Small intestine (tissue), 7 donors: Measurements from ENCODE around the gene TTC39A. TPM values are rescaled to one million over a fixed set of nuclear protein-coding genes. Genes with fewer than 3 reads are reported as not detected.
"Not testable (repeated sequence)": the region's sequence is repeated elsewhere in the genome, so short reads cannot be mapped to it uniquely, and the experiment has no call there.

ENCODE experiments used
- DNase-seq, 2 donors: peaks; one replicate each; pipeline versions ENCODE4 v3.0.0 to v3.0.0-alpha.2; 2013
- FAIRE-seq: peaks from 2 replicates; lab custom pipeline; 2012; peaks lifted over from hg19 to GRCh38; lab: Jason Lieb, UNC
- H3K27ac ChIP-seq, 3 donors: one replicate each; pipeline ENCODE4 v1.5.1; 2013; ENCODE audit warnings: low read length in 2 of 3, mild to moderate bottlenecking in 2 of 3, control low read depth in 1 of 3, inconsistent platforms in 1 of 3, low read depth in 1 of 3, moderate library complexity in 1 of 3
- H3K27me3 ChIP-seq, 3 donors: one replicate each; pipeline ENCODE4 v1.6.1; 2013; ENCODE audit warnings: low read length in 3 of 3, inconsistent platforms in 1 of 3; ENCODE audit not compliant: control insufficient read depth in 3 of 3, insufficient read depth in 3 of 3
- H3K36me3 ChIP-seq, 3 donors: one replicate each; pipeline ENCODE4 v1.6.1; 2013; ENCODE audit warnings: low read length in 3 of 3, inconsistent platforms in 1 of 3, low read depth in 1 of 3, mild to moderate bottlenecking in 1 of 3, moderate library complexity in 1 of 3; ENCODE audit not compliant: control insufficient read depth in 3 of 3, insufficient read depth in 2 of 3
- H3K4me1 ChIP-seq, 3 donors: one replicate each; pipeline ENCODE4 v1.6.1; 2013; ENCODE audit warnings: low read length in 2 of 3, inconsistent platforms in 1 of 3, low read depth in 1 of 3, mild to moderate bottlenecking in 1 of 3, moderate library complexity in 1 of 3; ENCODE audit not compliant: control insufficient read depth in 3 of 3, insufficient read depth in 2 of 3
- H3K4me3 ChIP-seq, 3 donors: one replicate each; pipeline ENCODE4 v1.5.1; 2013; ENCODE audit warnings: low read length in 3 of 3, control low read depth in 1 of 3, inconsistent platforms in 1 of 3, low read depth in 1 of 3, mild to moderate bottlenecking in 1 of 3, moderate library complexity in 1 of 3
- H3K9me3 ChIP-seq, 2 donors: one replicate each; pipeline ENCODE4 v1.6.1; 2013; ENCODE audit warnings: low read depth in 1 of 2, low read length in 1 of 2; ENCODE audit not compliant: control insufficient read depth in 2 of 2, insufficient read depth in 1 of 2
- WGBS, 3 donors: extraction: QIAGEN DNeasy Blood & Tissue Kit; methylation state at CpG; one replicate each; pipeline ENCODE4 v1.1.7; 2013; 5-methylcytosine and 5-hydroxymethylcytosine counted together
- polyA plus RNA-seq, 4 donors: library from polyadenylated mRNA; stranded (reverse) in 3 of 4; unstranded in 1 of 4; fragments of 200-250 nt in 3 of 4; fragments of 120-200 nt in 1 of 4; gene quantifications; one replicate each; pipeline versions ENCODE4 v1.2.1 to v1.2.3, GENCODE V29; 2013
- donor health status: healthy with polysubstance abuse.
- donor health status: control.
- donor health status: control.
- donor health status: Bipolar disorder and iron deficiency.
- donor health status: healthy.

The TTC39A gene
- polyA plus RNA-seq, 4 donors = 9.3 to 30.3 (median 12.8) TPM

DNA sequence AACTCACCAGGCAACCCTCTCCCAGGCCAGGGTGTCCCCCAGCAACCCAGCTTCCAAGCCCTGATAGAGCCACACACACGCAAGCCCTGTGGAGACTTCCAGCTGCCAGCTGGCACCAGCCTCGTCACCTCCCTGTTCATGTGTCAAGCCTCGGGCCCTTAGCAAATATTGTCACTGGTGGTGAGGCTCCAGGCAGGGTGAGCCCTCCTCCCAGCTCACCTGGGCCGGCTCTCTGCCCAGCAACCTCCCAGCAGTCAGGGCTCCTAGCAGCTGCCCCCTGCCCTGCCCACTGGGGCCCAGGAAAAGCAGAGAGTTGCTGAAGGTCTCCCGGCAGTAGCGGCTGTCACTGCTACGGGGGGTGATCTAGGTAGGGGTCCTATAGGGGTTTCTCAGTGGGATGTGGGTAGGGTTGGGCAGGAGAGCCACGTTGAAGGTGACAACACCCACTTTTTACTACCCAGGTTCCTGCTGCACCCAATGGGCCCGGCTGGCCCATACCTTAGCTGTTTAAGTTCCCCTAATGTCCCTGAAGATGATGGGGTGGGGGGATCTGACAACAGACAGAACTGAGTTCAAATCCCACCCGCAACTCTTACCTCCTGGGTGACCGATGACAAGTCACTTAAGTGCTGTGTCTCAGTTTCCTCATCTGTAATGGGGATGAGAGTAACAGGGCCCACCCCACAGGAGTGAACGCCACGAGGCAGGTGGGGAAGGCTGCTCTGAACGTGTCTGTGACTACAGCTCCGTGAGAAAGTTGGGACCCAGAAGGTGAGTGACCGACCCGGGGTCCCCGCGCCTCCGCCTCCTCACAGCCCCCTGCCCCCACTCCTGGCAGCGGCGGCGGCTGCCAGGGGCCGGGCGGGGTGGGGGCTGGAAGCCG, 678 bp downstream of the TTC39A start:
- no peaks in the 10 kb centered on the region for H3K9me3 ChIP-seq
- peaks cover 0 to 3% (median 0%) of the 10 kb centered on the region in 3 donors for H3K27me3 ChIP-seq
- H3K4me3 ChIP-seq = peak overlapping the region; percentile 18 to 62 (median 24)
- 15 to 30% (median 23%) methylated on average over 20 to 26 of the region's 26 CpGs for WGBS, 3 donors
- peak overlapping the region in 2 of 3 donors; percentile 74 to 83 for H3K27ac ChIP-seq
- peaks cover 0 to 22% (median 4%) of the 10 kb centered on the region in 3 donors for H3K4me1 ChIP-seq
- H3K36me3 ChIP-seq = no peaks in the 10 kb centered on the region
- FAIRE-seq = no peak
- DNase-seq = peak; percentile 69 to 74

DNA sequence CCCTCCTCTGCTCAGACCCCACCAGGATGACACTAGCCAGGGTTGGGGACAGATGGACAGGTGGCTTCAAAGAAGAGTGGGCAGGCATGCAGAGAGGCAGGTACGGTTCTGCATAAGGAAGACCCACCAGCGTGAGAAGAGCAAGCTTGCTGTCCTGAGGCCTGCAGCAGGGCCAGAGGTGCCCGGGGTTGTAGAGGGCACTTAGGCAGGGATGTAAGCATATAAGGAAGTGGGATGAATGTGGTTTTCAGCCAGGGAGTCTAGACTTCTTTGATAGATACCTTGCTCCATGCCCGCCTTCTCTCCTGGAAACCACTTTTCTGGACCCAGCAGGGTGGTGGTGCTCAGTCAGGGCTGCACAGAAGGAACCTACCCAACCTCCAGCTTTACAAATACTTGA, 1.4 kb downstream of the TTC39A start:
- WGBS, 3 donors = 70 to 84% (median 78%) methylated on average over 4 of the region's 4 CpGs
- FAIRE-seq = no peak
- Histone ChIP-seq H3K9me3 (no peaks in the 10 kb centered on the region), H3K36me3 (no peaks in the 10 kb centered on the region), H3K4me3 (no peak overlapping the region), H3K27ac (peak overlapping the region in 2 of 3 donors; percentile 74 to 83), H3K27me3 (peaks cover 0 to 3% (median 0%) of the 10 kb centered on the region in 3 donors), H3K4me1 (peaks cover 0 to 22% (median 4%) of the 10 kb centered on the region in 3 donors)
- DNase-seq = no peak

DNA sequence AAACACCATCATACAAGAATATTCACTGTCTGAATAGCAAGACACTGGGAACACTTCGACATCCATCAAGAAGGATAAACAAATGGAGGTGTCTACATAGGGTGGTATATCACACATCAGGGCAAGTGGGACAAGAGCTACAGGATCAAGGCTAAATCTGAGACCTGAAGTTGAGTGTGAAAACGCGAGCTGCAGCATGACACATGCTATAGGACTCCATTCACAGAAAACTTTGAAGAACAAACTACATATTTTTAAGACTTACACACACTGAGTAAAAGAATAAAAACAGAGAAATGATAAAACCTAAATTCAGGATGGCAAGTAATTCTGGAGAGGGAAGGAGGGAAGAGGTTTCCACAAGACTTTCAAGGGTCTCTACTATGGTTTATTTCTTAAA, 2.1 kb downstream of the TTC39A start:
- no peak for FAIRE-seq
- 91 to 97% (median 91%) methylated on average over 3 of the region's 3 CpGs for WGBS, 3 donors
- no peak overlapping the region for H3K27ac ChIP-seq

DNA sequence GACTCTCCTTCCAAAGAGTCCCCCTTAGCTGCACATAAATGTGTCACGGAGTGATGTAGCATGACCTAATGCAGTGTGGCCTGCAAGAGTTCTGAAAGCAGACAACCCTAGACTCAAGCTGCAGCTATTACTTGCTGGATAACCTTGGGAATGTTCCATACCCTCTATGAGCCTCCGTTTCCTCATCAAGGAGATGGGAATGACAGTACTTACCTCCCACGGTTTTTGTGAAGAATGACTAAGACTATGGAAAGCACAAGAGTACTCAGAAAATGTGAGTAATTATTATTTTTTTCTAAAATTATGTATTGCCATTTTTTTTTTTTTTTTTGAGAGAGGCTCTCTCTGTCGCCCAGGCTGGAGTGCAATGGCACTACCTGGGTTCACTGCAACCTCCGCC, 3.0 kb downstream of the TTC39A start:
- DNase-seq (no peak), FAIRE-seq (no peak)
- H3K27ac ChIP-seq = no peak overlapping the region
- H3K36me3 ChIP-seq = no peaks in the 10 kb centered on the region
- H3K27me3 ChIP-seq = peaks cover 0 to 3% (median 0%) of the 10 kb centered on the region in 3 donors
- no peak overlapping the region for H3K4me3 ChIP-seq
- peaks cover 0 to 22% (median 4%) of the 10 kb centered on the region in 3 donors for H3K4me1 ChIP-seq
- H3K9me3 ChIP-seq = no peaks in the 10 kb centered on the region
- WGBS, 3 donors = 78 to 89% (median 86%) methylated on average over 5 of the region's 5 CpGs

More for the DNA sequence above, 2.1 kb downstream of the TTC39A start:
- DNase-seq = no peak
- Histone ChIP-seq H3K27me3 (peaks cover 0 to 3% (median 0%) of the 10 kb centered on the region in 3 donors), H3K36me3 (no peaks in the 10 kb centered on the region), H3K4me1 (peaks cover 0 to 22% (median 4%) of the 10 kb centered on the region in 3 donors), H3K4me3 (no peak overlapping the region), H3K9me3 (no peaks in the 10 kb centered on the region)

DNA sequence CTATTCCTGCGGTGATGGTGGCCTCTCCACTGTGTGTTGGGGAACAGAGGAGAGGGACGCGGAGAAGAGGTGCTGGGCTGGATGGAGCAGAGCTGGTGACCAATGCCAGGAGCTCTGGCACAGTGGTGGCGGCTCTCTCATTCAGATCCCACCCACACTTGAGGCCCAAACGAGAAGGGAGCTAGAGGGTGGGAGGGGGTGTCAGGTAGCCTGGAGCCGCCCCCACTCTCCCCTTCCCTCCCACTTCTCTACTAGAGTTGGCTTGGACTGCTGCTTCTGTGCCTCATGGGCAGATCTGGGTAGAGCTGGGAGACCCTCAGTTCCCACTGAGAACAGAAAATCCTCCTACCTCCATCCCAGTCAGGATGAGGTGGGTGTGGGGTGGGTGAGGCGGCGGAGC, 3.5 kb downstream of the TTC39A start:
- H3K36me3 ChIP-seq = peaks cover 0 to under 1% (median 0%) of the 10 kb centered on the region in 3 donors
- no peak for DNase-seq
- H3K27me3 ChIP-seq = peaks cover 0 to 3% (median 0%) of the 10 kb centered on the region in 3 donors
- no peak overlapping the region for H3K27ac ChIP-seq
- no peak for FAIRE-seq
- H3K4me1 ChIP-seq = peaks cover 0 to 20% (median 4%) of the 10 kb centered on the region in 3 donors
- WGBS, 3 donors = 85 to 93% (median 85%) methylated on average over 8 of the region's 8 CpGs
- no peak overlapping the region for H3K4me3 ChIP-seq
- H3K9me3 ChIP-seq = no peaks in the 10 kb centered on the region

DNA sequence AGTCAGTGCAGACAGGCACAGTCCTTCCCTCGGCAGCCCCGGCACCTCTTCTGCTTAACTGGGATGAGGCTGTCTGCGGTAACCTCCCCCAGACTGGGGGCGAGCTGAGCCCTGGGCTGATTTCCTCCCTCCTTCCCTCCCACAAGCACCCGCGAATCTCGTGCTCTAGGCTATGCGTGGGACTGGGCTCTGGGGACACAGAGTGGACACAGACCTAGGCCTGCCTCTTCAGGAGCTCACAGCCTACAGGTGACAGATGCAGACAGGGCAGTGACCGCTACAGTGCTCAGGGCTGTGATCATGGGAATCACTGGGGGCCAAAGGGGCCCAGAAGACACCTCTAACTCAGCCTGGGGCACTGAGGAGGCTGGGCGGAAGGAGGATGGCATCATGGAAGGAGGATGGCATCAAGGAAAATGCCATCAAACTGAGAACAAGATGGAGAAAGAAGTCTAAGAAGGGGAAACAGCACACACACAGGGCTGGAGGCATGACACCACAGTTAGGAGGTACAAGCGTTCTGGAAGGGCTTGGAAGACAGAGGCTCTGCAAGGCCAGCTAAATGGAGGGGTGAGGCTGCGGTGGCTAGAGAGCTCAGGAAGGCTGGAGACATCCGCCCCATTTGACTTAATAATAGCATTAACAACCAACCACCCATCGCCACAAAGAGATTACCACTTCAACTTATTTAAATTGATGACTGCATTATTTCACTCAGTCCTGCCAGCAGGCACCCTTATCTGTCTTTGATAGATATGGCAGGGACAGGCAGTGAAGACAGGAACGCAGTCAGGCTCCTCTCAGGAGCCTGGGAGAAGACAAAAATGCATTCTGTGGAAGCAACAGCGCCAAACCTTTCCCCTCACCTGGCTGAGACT, 4.2 kb downstream of the TTC39A start:
- DNase-seq (no peak), FAIRE-seq (no peak)
- H3K4me3 ChIP-seq = no peak overlapping the region
- WGBS, 3 donors = 82 to 85% (median 82%) methylated on average over 16 of the region's 16 CpGs
- H3K27me3 ChIP-seq = peaks cover 0 to 3% (median 0%) of the 10 kb centered on the region in 3 donors
- peaks cover 0 to 6% (median 0%) of the 10 kb centered on the region in 3 donors for H3K36me3 ChIP-seq
- no peak overlapping the region for H3K27ac ChIP-seq
- peaks cover 0 to 17% (median 4%) of the 10 kb centered on the region in 3 donors for H3K4me1 ChIP-seq
- H3K9me3 ChIP-seq = no peaks in the 10 kb centered on the region

DNA sequence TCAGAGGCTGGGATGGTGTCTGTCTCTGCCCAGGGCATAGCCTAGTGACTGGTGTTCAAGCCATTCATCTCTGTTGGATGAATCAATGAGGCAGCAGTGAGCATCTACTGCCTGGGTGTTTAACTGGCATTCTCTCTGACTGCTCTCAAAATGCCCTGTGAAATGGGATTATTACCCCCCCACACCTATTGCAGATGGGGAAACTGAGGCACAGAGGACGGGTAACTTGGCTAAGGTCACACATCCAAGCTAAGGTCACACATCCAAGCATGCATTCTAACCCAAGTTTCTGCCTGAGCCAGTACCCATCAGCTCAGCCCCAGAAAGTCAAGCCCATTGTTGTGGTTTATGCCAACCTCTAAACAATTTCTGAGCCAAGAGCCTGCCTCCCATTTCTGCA, 5.0 kb downstream of the TTC39A start:
- Histone ChIP-seq H3K4me3 (no peak overlapping the region), H3K36me3 (peaks cover 0 to 6% (median 0%) of the 10 kb centered on the region in 3 donors), H3K27me3 (no peaks in the 10 kb centered on the region), H3K4me1 (peaks cover 0 to 13% (median 0%) of the 10 kb centered on the region in 3 donors), H3K9me3 (no peaks in the 10 kb centered on the region), H3K27ac (no peak overlapping the region)
- no peak for FAIRE-seq
- WGBS, 3 donors = 48 to 83% (median 62%) methylated on average over 1 of the region's 1 CpG
- no peak for DNase-seq

DNA sequence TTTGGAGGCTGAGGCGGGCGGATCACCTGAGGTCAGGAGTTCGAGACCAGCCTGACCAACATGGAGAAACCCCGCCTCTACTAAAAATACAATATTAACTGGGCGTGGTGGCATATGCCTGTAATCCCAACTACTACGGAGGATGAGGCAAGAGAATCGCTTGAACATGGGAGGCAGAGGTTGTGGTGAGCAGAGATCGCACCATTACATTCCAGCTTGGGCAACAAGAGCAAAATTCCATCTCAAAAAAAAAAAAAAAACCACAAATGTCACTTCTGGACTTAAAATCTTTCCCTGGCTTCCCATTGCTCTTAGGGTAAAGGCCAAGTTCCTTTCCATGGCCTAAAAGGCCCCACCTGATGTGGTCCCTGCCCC, 5.4 kb downstream of the TTC39A start:
- H3K36me3 ChIP-seq, DNase-seq, H3K27ac ChIP-seq, FAIRE-seq, H3K4me3 ChIP-seq, H3K27me3 ChIP-seq, H3K9me3 ChIP-seq: not testable (repeated sequence)
- peaks cover 0 to 13% (median 0%) of the 10 kb centered on the region in 3 donors for H3K4me1 ChIP-seq
- 90 to 94% (median 94%) methylated on average over 8 of the region's 8 CpGs for WGBS, 3 donors
